Esophagus squamous epithelium (tissue), 5 donors: ENCODE results near the gene RALGPS1. TPM values are rescaled to one million over a fixed set of nuclear protein-coding genes. Genes with fewer than 3 reads are reported as not detected.

Experiments
- DNase-seq: peaks from one replicate; lab custom pipeline; 2025; lab: John Stamatoyannopoulos, UW
- H3K27ac ChIP-seq, 4 donors: fragments of 200-600 bp; sonication (generic); one replicate each; pipeline ENCODE4 v1.5.1; 2016 to 2019; ENCODE audit warnings: mild to moderate bottlenecking in 1 of 4
- H3K27me3 ChIP-seq, 4 donors: fragments of 200-600 bp; sonication (generic); 1 replicate in 3 of 4; 2 replicates in 1 of 4; pipeline versions ENCODE4 v1.5.1 to v1.6.0; 2017 to 2021; ENCODE audit warnings: antibody characterized with exemption in 1 of 4
- H3K36me3 ChIP-seq, 3 donors: fragments of 200-600 bp; sonication (generic); one replicate each; pipeline ENCODE4 v1.5.1; 2016 to 2019
- H3K4me1 ChIP-seq, 3 donors: fragments of 200-600 bp; sonication (generic); one replicate each; pipeline ENCODE4 v1.5.1; 2017 to 2019
- H3K4me3 ChIP-seq, 4 donors: fragments of 200-600 bp; sonication (generic); 1 replicate in 3 of 4; 2 replicates in 1 of 4; pipeline ENCODE4 v1.5.1; 2016 to 2019; ENCODE audit warnings: mild to moderate bottlenecking in 2 of 4, moderate library complexity in 1 of 4
- H3K9me3 ChIP-seq, 3 donors: fragments of 200-600 bp; sonication (generic); one replicate each; pipeline ENCODE4 v1.5.1; 2016 to 2019
- CTCF ChIP-seq, 6 experiments: fragments of 450-650 bp in 4 of 6; fragments of 200-600 bp in 2 of 6; sonication (generic) in 2 of 6; IDR thresholded peaks; one replicate each; pipeline ENCODE4 v1.5.1; 2016 to 2019; ENCODE audit warnings: antibody characterized with exemption in 6 of 6, mild to moderate bottlenecking in 4 of 6, moderate library complexity in 4 of 6
- POLR2A ChIP-seq, 4 donors: fragments of 450-650 bp; IDR thresholded peaks; one replicate each; pipeline ENCODE4 v1.6.1; 2017; ENCODE audit warnings: antibody characterized with exemption in 4 of 4, mild to moderate bottlenecking in 4 of 4, moderate library complexity in 3 of 4
- WGBS, 2 donors: methylation state at CpG; one replicate each; pipeline ENCODE4 v1.1.5; 2018; 5-methylcytosine and 5-hydroxymethylcytosine counted together
- intact Hi-C: fragments of 100-400 bp; cut with DNase I; formaldehyde crosslinking; loops from one replicate; pipeline ENCODE4 v1.15.0; 2022
- total RNA-seq, 4 donors: library from RNA; depleted of rRNA; stranded (reverse); fragments of >200 nt; gene quantifications; one replicate each; pipeline ENCODE4 v1.1.0, GENCODE V29; 2016
- donor health status: DM: yes; HTN: yes; CAD: no.

The RALGPS1 gene
- total RNA-seq, 4 donors from 2014 or later = 3.0 to 16.4 (median 10.6) TPM

- no peaks in the 10 kb centered on the region for H3K9me3 ChIP-seq
- H3K4me3 ChIP-seq = no peak overlapping the region
- no peak for DNase-seq
- no peaks in the 10 kb centered on the region for H3K27me3 ChIP-seq
- TF ChIP-seq CTCF (IDR thresholded peaks at IDR 0.05) = no peak
- TF ChIP-seq POLR2A (IDR thresholded peaks at IDR 0.05) = no peak
- H3K27ac ChIP-seq = no peak overlapping the region
- 75 to 86% methylated on average over 1 of the region's 1 CpG for WGBS, 2 donors
- no peaks in the 10 kb centered on the region for H3K36me3 ChIP-seq
- H3K4me1 ChIP-seq = peaks cover 0 to 29% (median 11%) of the 10 kb centered on the region in 3 donors
- intact Hi-C loops = no loop called here
These were observed 93.5 kb downstream of the RALGPS1 start for GRCh38 chr9:127008076-127008475.

- intact Hi-C loops = no loop called here
- H3K36me3 ChIP-seq = no peaks in the 10 kb centered on the region
- no peaks in the 10 kb centered on the region for H3K27me3 ChIP-seq
- no peaks in the 10 kb centered on the region for H3K4me1 ChIP-seq
- H3K9me3 ChIP-seq = no peaks in the 10 kb centered on the region
- WGBS, 2 donors = 77 to 82% methylated on average over 6 of the region's 6 CpGs
- H3K4me3 ChIP-seq = no peak overlapping the region
- no peak for TF ChIP-seq CTCF (IDR thresholded peaks at IDR 0.05)
- no peak for TF ChIP-seq POLR2A (IDR thresholded peaks at IDR 0.05)
- DNase-seq = no peak
- no peak overlapping the region for H3K27ac ChIP-seq
These were observed 97.2 kb downstream of the RALGPS1 start for GRCh38 chr9:127011772-127012171.

- Histone ChIP-seq H3K27ac (no peak overlapping the region), H3K27me3 (no peaks in the 10 kb centered on the region), H3K36me3 (no peaks in the 10 kb centered on the region), H3K4me3 (no peak overlapping the region), H3K9me3 (no peaks in the 10 kb centered on the region), H3K4me1 (no peaks in the 10 kb centered on the region)
- intact Hi-C loops = no loop called here
- WGBS, 2 donors = 76 to 100% methylated on average over 2 to 3 of the region's 6 CpGs
- TF ChIP-seq POLR2A (IDR thresholded peaks at IDR 0.05) = no peak
- TF ChIP-seq CTCF (IDR thresholded peaks at IDR 0.05) = no peak
- DNase-seq = no peak
These were observed 97.7 kb downstream of the RALGPS1 start for GRCh38 chr9:127012250-127012649.

GRCh38 chr9:127013597-127013996, 99.0 kb downstream of the RALGPS1 start:
- no peak for DNase-seq
- H3K27me3 ChIP-seq = no peaks in the 10 kb centered on the region
- H3K9me3 ChIP-seq = no peaks in the 10 kb centered on the region
- H3K27ac ChIP-seq = no peak overlapping the region
- no peaks in the 10 kb centered on the region for H3K36me3 ChIP-seq
- H3K4me1 ChIP-seq = no peaks in the 10 kb centered on the region
- H3K4me3 ChIP-seq = no peak overlapping the region
- intact Hi-C loops = no loop called here
- WGBS, 2 donors = 79 to 85% methylated on average over 4 to 5 of the region's 5 CpGs
- no peak for TF ChIP-seq POLR2A (IDR thresholded peaks at IDR 0.05)
- TF ChIP-seq CTCF (IDR thresholded peaks at IDR 0.05) = no peak

GRCh38 chr9:127014216-127014909, 99.8 kb downstream of the RALGPS1 start:
- Histone ChIP-seq H3K9me3 (no peaks in the 10 kb centered on the region), H3K36me3 (no peaks in the 10 kb centered on the region), H3K27ac (no peak overlapping the region), H3K4me1 (no peaks in the 10 kb centered on the region), H3K27me3 (no peaks in the 10 kb centered on the region), H3K4me3 (no peak overlapping the region)
- intact Hi-C loops = no loop called here
- no peak for TF ChIP-seq POLR2A (IDR thresholded peaks at IDR 0.05)
- no peak for TF ChIP-seq CTCF (IDR thresholded peaks at IDR 0.05)
- DNase-seq = no peak
- WGBS, 2 donors = 77 to 84% methylated on average over 3 to 4 of the region's 4 CpGs
